Measurements from ENCODE around the gene NHEJ1.

GRCh38 chr2:219168932-219169331 is 8.3 kb upstream of the NHEJ1 start:
- TF ChIP-seq CTCF (conservative IDR thresholded peaks at IDR 0.05) (no peak), ZFX (IDR thresholded peaks at IDR 0.05) (no peak)

Data from C4-2B (cell line).